ENCODE results near the gene ZNF57.
"Not testable (repeated sequence)": the region's sequence is repeated elsewhere in the genome, so short reads cannot be mapped to it uniquely, and the experiment has no call there.

ZNF57 gene

DNA sequence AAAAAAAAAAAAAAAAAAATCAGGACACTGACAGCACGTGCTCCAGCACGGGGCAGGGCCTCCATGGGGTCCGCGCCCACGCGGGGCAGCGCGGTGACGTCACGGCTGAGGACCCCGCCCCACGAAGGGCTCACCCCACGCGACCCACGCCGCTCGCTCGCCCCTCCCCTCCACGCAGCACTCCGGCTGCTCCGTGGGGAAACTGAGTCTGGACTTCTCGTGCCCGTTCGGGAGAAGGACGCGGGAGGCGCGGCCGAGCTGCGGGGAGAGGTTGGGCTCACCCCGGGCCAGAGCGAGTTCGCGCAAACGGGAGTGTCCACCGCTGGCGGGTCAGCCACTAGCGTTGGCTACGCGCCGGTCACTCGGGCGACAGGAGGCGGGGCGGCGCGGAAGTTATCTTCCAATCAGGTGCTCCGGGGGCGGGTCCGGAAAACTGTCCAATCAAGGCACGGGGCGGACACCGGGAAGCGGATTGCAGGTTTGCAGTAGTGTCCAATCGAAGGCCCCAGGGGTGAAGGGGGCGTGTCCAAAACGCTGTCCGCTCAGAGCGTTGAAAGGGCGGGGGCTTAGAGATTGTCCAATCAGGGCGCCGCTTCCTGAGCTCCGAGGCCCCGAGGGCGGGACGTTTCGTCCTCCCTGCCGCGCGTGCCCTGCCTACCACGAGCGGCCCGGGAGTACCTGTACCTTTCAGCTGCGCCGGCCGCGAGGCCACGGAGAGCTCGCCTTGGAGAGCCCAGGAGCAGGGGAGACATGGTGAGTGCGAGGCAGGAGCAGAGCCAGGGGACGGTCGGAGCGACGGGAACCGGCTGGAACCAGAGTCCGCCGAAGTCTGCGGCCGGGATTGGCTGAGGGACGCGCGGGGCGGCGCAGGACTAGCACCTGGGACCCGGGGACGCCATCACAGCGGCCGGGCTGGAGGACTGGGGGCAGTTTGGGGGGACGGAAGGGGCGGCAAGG, at the start of gene ZNF57:
Gene ZNF57 (plus strand): TSS at position 633 of the 957 bp plus-strand sequence. CDS start 118 bp downstream, at position 751.
- DNase-seq (ENCODE audit: low spot score), result peak; percentile 90

DNA sequence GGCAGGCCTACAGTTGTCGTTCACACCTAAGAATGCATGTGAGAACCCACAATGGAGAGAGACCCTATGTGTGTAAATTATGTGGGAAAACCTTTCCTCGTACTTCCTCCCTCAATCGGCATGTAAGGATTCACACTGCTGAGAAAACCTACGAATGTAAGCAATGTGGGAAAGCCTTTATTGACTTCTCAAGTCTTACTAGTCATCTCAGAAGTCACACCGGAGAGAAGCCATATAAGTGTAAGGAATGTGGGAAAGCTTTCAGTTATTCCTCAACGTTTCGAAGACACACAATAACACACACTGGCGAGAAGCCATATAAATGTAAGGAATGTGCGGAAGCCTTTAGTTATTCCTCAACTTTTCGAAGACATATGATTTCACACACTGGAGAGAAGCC, 48.1 kb upstream of the ZNF57 start:
- DNase-seq (ENCODE audit: low spot score), result no peak

DNA sequence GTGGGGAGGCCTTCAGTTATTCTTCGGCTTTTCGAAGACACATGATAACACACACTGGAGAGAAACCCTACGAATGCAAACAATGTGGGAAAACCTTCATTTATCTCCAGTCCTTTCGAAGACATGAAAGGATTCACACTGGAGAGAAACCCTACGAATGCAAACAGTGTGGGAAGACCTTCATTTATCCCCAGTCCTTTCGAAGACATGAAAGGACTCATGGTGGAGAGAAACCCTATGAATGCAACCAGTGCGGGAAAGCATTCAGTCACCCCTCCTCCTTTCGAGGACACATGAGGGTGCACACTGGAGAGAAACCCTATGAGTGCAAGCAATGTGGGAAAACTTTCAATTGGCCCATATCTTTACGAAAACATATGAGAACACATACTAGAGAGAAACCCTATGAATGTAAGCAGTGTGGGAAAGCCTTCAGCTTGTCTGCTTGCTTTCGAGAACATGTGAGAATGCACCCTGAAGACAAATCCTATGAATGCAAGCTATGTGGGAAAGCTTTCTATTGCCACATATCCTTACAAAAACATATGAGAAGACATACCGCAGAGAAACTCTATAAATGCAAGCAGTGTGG, 47.6 kb upstream of the ZNF57 start:
- DNase-seq (ENCODE audit: low spot score), result no peak

DNA sequence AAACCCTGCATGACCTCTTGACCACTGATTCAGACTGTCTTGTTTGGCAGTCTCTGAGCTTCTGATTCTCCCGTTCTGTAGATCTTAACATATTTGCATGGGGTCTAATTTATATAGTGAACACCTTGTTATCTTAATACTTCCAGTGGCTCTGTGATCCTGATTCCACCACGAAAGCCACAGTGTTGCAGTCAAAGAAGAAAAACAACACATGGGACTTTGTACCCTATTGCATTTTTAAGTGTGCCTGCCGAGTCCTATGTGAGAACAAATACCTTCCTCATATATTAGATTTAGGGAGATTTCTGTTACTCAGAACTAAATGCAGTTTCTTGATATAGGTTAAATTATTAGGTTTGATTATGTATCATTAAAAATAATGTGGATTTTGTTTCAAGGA, 45.9 kb upstream of the ZNF57 start:
- DNase-seq (ENCODE audit: low spot score), result no peak

DNA sequence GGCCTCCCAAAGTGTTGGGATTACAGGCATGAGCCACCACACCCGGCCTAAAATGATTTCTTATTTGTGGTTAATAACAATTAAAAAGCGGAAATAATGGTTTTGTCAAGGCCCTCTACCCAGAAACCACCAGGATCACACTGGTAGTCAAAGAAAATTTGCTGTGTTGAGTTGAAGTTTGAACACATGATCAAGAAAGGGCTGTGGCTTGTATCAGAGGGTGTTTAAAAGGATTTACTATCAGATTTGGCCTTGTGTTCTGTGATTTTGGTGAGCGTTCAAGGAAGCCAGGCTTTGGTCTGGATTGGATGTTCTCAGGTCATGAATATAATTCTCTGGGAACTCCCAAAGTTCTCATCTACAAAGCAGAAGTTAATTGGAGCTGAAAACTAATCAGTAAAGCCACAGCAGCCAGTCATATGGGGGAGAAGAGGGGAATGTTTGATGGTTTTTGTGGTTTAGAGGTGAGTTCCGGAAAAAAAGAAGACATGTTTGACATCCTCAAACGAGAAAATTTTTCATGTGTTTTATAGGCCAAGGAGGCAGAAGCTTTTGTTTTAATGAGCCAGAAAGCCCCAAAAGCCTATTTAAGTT, 44.2 kb upstream of the ZNF57 start:
- DNase-seq (ENCODE audit: low spot score), result no peak

DNA sequence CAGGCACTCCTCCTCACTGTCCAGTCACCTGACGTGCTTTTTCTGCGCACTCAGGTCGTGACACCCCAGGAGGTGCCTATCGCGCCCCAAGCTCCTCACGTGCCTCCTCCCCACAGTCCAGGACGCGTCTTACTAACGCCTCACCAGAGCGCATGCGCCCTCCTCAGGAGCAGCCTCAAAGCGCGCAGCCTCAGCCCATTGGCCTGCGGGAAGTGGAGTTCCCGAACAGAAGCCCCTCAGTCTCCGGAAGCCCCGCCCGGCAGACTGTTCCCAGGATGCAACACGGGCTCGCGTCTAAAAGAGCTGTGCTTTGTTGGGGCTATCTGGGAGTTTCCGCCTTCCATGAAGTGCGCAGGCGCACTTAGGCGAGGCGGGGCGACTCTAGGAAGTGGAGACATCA, 41.9 kb upstream of the ZNF57 start:
- DNase-seq (ENCODE audit: low spot score), result no peak

DNA sequence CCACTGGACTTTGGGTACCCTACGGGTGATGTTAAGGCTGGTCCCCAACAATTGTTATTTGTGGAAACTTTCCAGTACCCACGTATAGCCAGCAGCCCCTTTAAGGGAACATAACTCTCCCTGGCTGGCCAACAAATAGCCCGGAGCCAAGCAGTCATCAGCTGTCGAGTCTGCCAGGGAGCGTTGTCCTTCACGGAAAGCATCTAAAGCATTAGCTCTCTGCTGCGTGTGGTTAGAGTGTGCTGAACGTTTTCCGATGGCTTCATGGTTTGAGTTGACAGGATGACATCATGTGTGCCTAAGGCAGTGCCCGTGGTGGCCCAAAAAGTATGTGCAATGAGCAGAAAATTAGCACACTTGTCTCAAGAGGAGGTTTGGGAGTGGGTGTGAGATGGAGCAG, 36.9 kb upstream of the ZNF57 start:
- no peak for DNase-seq (ENCODE audit: low spot score)

DNA sequence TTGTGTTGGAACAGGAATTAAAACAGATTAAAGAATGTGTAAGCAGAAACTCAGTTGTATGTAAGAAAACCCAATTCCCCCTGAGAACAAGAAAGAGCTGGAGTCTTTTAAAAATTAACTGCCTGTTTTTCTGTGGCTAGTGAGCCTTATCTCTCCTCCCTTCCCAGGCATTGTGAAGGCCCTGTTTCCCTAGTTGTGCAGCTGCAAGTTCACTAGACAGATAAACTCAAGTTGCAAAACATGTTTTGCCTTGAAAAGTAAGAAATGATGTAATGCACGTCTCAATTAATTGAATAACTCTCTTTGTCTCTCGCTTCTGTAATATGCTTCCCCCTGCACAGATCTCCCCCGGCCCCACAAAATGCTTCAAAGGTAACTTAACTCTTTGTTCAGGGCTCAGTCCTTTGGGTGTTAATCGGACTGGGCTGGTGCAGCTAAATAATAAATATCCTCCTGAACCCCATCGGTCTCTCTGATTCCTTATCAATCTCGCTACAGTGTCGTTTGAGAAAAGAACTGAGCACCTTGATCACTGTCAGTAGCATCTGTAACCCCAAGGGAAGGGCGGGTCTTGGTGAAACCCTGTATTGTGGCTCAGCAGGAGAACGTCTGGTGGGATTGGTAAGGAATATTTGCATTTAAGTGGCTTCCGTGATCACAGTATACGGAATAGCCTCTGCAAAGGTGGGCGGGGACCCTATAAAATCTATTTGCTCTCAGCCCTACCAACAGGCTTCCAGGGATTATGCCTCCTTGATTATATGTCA, 35.2 kb upstream of the ZNF57 start:
- DNase-seq (ENCODE audit: low spot score), result no peak

DNA sequence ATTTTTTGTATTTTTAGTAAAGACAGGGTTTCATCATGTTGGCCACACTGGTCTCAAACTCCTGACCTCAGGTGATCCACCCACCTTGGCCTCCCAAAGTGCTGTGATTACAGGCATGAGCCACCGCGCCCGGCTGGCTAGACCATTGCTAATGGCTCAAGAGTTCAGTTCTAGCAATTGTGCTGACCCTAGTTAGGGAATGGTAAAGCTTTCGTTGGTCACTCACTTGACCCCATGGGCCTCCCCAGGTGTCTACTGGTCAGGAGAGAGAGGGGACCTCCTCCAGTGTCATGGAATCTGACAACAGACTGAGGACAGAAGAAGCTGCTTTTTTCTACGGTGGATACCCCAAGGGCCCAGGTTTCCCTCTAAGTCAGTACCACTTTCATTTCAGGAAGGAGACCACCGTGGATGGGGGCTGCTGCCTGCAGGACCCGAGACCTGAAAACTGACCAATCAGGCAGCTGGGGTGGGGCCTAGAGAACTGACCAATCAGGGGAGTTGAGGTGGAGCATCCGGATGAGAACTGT, 34.2 kb upstream of the ZNF57 start:
- no peak for DNase-seq (ENCODE audit: low spot score)

DNA sequence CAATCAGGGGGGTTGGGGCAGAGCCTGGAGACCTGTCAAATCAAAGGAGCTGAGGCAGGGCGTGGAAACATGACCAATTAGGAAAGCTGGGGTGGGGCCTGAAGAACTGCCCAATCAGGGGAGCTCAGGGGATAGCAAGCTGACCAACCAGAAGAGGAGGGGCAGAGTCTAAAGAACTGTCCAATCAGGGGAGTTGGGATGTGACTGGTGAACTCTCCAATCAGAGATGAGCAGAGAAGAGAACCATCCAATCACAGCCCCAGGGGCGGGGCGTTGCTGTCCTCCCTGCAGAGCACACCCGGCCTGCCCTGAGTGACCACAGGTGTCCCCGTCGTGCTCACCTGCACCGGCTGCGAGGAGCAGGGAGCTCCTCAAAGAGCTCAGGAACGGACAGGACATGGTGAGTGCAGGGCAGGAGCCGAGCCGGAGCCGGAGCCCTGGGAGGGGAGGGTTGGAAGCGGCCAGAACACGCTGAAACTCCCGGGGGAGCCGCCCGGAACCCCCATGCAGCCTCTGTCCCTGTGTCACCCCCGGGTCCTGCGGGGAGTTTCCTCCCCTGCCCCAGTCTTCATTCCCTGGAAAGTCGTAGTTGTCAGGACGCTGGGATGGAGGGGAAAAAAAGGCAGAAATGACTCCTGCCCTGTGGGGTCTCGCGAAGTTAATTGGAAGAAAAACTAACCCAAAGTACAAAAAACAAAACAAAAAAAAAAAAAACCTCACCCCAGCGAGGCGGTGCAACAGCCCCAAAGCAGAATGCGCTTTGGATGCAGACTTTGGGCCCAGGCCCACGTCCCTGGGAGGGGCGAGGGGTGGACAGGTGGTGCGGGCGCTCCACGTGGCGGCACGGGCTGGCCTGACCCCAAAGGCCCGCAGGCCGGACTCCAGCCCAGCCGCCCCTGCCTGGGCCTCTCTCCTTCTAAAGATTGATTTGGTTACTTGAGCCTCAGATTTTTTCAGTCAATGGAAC, 33.4 kb upstream of the ZNF57 start, which contains the start of gene ZNF556:
Gene ZNF556 (plus strand): TSS at position 311 of the 967 bp plus-strand sequence. CDS start 87 bp downstream, at position 398.
- DNase-seq (ENCODE audit: low spot score), result no peak

DNA sequence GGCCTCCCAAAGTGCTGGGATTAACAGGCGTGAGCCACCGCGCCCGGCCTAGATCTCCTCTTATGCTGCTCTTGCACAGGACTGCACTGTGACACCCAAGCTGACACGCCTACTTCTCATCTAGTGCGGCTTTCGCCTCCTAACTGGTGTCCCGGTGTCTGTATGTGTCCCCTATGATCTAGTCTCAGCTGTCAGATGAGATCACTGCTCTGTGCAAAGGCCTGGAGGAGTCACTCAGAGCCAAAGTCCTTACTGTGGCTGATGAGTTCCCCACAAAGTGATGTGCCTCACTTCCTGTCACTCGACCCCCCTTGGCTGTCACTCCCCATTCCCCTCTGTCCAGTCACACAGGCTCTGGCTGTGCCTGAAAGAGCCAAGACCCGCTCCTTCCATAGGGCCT, 31.1 kb upstream of the ZNF57 start:
- no peak for DNase-seq (ENCODE audit: low spot score)

DNA sequence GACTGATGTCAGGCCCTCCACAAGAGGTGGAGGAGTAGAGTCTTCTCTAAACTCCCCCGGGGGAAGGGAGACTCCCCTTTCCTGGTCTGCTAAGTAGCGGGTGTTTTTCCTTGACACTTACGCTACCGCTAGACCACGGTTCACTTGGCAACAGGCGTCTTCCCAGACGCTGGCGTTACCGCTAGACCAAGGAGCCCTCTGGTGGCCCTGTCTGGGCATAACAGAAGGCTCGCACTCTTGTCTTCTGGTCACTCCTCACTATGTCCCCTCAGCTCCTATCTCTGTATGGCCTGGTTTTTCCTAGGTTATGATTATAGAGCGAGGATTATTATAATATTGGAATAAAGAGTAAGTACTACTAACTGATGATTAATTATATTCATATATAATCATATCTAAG, 28.6 kb upstream of the ZNF57 start:
- DNase-seq (ENCODE audit: low spot score), result not testable (repeated sequence)

DNA sequence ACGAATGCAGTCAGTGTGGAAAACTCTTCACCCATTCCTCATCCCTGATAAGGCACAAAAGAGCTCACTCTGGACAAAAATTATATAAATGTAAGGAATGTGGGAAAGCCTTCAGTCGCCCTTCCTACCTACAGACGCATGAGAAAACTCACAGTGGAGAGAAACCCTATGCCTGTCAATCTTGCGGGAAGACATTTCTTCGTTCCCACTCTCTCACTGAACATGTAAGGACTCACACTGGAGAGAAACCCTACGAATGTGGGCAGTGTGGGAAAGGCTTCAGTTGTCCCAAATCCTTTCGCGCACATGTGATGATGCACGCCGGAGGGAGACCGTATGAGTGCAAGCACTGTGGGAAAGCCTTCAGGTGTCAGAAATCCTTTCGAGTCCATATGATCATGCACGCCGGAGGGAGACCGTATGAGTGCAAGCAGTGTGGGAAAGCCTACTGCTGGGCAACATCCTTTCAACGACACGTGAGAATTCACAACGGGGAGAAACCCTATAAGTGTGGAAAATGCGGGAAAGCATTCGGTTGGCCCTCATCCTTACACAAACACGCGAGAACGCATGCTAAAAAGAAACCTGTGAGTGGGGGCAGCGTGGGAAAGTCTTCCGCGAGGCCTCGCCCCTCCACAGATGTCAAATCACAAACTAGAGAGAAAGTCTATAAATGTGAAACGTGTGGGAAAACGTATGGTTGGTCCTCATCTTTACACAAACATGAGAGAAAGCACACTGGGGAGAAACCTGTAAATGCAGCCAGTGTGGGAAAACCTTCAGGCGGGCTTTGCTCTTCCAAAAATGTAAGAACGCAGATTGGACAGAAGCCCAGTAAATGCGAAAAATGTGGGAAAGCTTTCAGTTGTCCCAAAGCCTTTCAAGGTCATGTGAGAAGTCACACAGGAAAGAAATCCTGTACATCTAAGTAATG, 23.1 kb upstream of the ZNF57 start:
- no peak for DNase-seq (ENCODE audit: low spot score)

DNA sequence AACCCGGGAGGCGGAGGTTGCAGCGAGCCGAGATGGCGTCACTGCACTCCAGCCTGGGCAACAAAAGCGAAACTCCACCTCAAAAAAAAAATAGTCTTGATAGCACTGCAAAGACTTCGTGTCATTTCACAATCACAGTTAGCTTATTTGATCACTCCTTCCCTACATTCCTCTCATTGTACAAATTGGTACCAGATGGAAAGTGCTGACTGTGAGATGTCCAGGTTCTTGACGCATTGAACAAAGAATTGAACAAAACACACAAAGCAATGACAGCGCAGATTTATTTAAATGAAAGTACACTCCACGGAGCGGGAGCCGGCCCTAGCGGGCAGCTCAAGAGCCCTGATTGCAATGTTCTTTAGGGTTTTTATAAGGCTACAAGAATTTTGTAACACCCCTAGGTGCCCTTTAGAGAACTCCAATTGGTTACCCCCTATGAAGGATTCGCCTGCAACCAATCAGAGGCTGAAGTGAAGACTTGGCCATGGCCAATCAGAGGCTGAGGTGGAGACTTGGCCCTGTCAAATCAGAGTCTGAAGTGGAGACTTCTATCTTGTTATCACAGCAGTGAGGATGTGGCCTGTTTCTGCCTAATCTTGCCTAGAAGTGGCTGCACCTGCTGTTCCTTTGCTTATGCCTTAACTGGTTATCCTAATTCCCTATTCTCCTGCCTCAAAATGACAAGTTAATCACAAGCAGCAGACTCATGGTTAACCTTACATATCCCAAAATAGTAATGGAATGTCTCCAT, 16.9 kb upstream of the ZNF57 start:
- no peak for DNase-seq (ENCODE audit: low spot score)

DNA sequence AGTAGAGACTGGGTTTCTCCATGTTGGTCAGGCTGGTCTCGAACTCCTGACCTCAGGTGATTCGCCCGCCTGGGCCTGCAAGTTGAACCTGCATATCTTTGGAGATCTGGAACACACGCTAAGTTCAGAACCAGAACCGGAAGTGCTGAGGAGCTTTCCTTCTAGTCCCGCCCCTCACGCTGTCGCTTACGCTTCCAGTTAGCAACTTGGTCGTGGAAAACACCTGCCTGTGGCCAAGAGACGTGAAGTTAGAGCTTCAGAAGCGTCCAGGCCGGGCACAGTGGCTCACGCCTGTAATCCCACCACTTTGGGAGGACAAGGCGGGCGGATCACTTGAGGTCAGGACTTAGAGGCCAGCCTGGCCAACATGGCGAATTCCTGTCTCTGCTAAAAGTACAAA, 15.0 kb upstream of the ZNF57 start:
- no peak for DNase-seq (ENCODE audit: low spot score)

DNA sequence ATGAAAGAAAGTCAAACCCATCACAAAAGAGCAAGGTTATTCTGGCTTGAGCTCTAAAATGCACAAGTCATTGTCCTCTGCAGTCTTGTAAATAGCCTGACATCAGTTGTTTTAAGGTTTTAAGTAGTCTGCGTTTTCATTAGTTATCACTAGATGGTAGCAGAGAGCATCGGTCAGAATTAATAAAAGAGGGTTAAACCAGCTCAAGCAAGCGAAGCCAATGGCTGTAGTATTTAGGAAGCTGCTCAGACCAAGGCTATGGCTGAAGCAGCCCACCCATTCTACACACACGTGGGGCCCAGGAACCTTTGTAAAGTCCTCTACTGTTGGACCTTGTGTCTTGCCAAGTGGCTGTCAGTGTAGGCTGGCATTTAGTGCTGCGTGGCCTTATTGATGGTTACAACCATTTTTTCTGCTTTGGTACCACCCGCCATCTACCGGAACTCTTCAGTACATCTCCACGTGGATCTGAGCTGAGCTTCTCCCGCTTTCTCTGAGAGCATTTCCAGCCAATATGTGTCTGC, 13.3 kb upstream of the ZNF57 start:
- peak; percentile 30 for DNase-seq (ENCODE audit: low spot score)

DNA sequence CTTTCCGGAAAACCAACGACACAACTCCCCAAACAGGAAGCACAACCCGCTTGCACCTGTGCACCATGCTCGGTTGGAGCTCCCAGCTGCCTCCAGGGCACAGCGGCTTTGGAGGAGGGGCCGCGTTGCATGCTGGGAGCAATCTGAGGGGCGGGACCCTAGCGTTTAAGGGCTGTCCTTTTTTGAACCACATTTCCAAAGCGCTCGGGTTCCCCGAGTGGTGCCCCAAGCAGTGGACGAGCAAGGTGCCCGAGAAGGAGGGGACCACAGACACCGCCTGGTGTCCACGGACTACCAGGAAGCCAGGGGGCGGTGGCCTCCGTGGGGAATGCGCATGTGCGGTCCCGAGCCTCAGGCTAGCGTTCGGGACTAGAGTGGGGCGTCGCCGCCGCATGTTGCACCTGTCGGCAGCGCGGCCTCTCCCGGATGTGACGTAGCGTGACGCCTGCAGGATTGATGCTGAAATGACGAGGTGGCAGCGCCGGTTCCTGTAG, 11.9 kb upstream of the ZNF57 start:
- no peak for DNase-seq (ENCODE audit: low spot score)

DNA sequence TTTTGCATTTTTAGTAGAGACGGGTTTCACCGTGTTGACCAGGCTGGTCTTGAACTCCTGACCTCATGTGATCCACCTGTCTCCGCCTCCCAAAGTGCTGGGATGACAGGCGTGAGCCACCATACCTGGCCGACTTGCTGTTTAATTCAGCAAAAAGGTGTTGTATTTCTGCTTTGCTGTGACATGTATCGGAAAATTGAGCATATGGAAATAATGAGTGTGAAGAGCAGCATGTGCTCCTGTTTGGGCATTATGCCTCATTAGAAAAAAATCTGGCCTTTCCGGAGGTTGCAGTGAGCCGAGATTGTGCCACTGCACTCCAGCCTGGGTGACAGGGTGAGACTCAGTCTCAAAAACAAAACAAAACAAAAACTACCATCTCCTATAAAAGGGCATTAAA, 10.2 kb upstream of the ZNF57 start:
- not testable (repeated sequence) for DNase-seq (ENCODE audit: low spot score)

Measured in hematopoietic multipotent progenitor cell treated with erythropoietin and hydrocortisone succinate and interleukin-3 and kit ligand, for 15 days (in vitro differentiated cells).